Measurements from ENCODE around the gene VPS45. TPM values are rescaled to one million over a fixed set of nuclear protein-coding genes. Genes with fewer than 3 reads are reported as not detected.
A peak's percentile ranks its signal among the peaks of the same experiment; 100 is the strongest.

The VPS45 gene
- total and polyA plus RNA-seq, 3 donors from 2014 or later: 28.4 to 50.7 (median 50.3) TPM

GRCh38 chr1:150165622-150166612, 98.3 kb downstream of the VPS45 start:
- intact Hi-C loops (cut with DNase I; ENCODE audit: low total_unique reads): loop anchor here (5.0 kb wide), 1 partner anchor 89 kb away; no protein-coding TSS in a partner anchor
- TF ChIP-seq POLR2A (IDR thresholded peaks at IDR 0.05) (no peak), CTCF (IDR thresholded peaks at IDR 0.05) (peak in 2 of 3 experiments; percentile 43 to 49)
- H3K27me3 ChIP-seq: no peaks in the 10 kb centered on the region
- 67 to 71% methylated on average over 12 to 14 of the region's 14 CpGs for WGBS, 2 donors
- peak overlapping the region in 1 of 2 donors; percentile 95 for H3K27ac ChIP-seq
- H3K4me1 ChIP-seq: peaks cover 5% of the 10 kb centered on the region
- H3K36me3 ChIP-seq (ENCODE audit: low read depth, missing control alignments): no peaks in the 10 kb centered on the region
- H3K4me3 ChIP-seq: no peak overlapping the region
- no peaks in the 10 kb centered on the region for H3K9me3 ChIP-seq
- DNase-seq: peak; percentile 54

GRCh38 chr1:150168960-150169601, 101.5 kb downstream of the VPS45 start:
- peak; percentile 77 for DNase-seq
- Histone ChIP-seq H3K27ac (no peak overlapping the region), H3K4me3 (no peak overlapping the region), H3K27me3 (no peaks in the 10 kb centered on the region), H3K9me3 (no peaks in the 10 kb centered on the region), H3K4me1 (no peaks in the 10 kb centered on the region), H3K36me3 (ENCODE audit: low read depth, missing control alignments) (no peaks in the 10 kb centered on the region)
- 33 to 43% methylated on average over 6 of the region's 6 CpGs for WGBS, 2 donors
- TF ChIP-seq POLR2A (IDR thresholded peaks at IDR 0.05) (no peak), CTCF (IDR thresholded peaks at IDR 0.05) (peak; percentile 60 to 72 (median 71))
- intact Hi-C loops (cut with DNase I; ENCODE audit: low total_unique reads): loop anchor here (5.0 kb wide), 1 partner anchor 92 kb away; no protein-coding TSS in a partner anchor

- 73 to 87% methylated on average over 2 of the region's 2 CpGs for WGBS, 2 donors
- no peaks in the 10 kb centered on the region for H3K36me3 ChIP-seq (ENCODE audit: low read depth, missing control alignments)
- intact Hi-C loops (cut with DNase I; ENCODE audit: low total_unique reads): no loop called here
Measured at GRCh38 chr1:150171801-150172200, 104.2 kb downstream of the VPS45 start.

GRCh38 chr1:150173141-150173585, 105.6 kb downstream of the VPS45 start:
- H3K4me1 ChIP-seq: no peaks in the 10 kb centered on the region
- intact Hi-C loops (cut with DNase I; ENCODE audit: low total_unique reads): no loop called here
- DNase-seq: no peak

More at GRCh38 chr1:150171801-150172200, 104.2 kb downstream of the VPS45 start:
- Histone ChIP-seq H3K4me1 (no peaks in the 10 kb centered on the region), H3K27ac (no peak overlapping the region), H3K27me3 (no peaks in the 10 kb centered on the region), H3K4me3 (no peak overlapping the region), H3K9me3 (no peaks in the 10 kb centered on the region)
- TF ChIP-seq CTCF (IDR thresholded peaks at IDR 0.05): no peak
- TF ChIP-seq POLR2A (IDR thresholded peaks at IDR 0.05): no peak
- DNase-seq: no peak

More at GRCh38 chr1:150173141-150173585, 105.6 kb downstream of the VPS45 start:
- Histone ChIP-seq H3K27ac (no peak overlapping the region), H3K36me3 (ENCODE audit: low read depth, missing control alignments) (no peaks in the 10 kb centered on the region), H3K9me3 (no peaks in the 10 kb centered on the region), H3K27me3 (no peaks in the 10 kb centered on the region), H3K4me3 (no peak overlapping the region)
- WGBS, 2 donors: 82 to 84% methylated on average over 7 of the region's 7 CpGs
- no peak for TF ChIP-seq CTCF (IDR thresholded peaks at IDR 0.05)
- TF ChIP-seq POLR2A (IDR thresholded peaks at IDR 0.05): no peak
